Keratinocyte (primary cell): ENCODE data around the gene APPL2. TPM values are rescaled to one million over a fixed set of nuclear protein-coding genes. Genes with fewer than 3 reads are reported as not detected.
A peak's percentile ranks its signal among the peaks of the same experiment; 100 is the strongest.

ENCODE experiments used
- DNase-seq: peaks from one replicate; pipeline ENCODE4 v3.0.0-alpha.2; 2011; ENCODE audit warnings: low read depth, missing footprints, low spot score
- FAIRE-seq: peaks from 2 replicates; lab custom pipeline; 2011; peaks lifted over from hg19 to GRCh38; lab: Jason Lieb, UNC
- H2AFZ ChIP-seq: 2 replicates; pipeline ENCODE4 v1.6.0; 2012; ENCODE audit warnings: low read length, control low read depth, inconsistent platforms; ENCODE audit not compliant: control insufficient read depth
- H3K27ac ChIP-seq: 2 replicates; pipeline ENCODE4 v1.5.1; 2011; ENCODE audit warnings: low read length; ENCODE audit not compliant: control insufficient read depth, insufficient read depth
- H3K27me3 ChIP-seq: 3 replicates; pipeline ENCODE4 v1.6.0; 2011; ENCODE audit warnings: low read length; ENCODE audit not compliant: control insufficient read depth, insufficient read depth; ENCODE audit errors: extremely low read depth
- H3K36me3 ChIP-seq, 2 experiments: 2 replicates in 1 of 2; 3 replicates in 1 of 2; pipeline ENCODE4 v1.5.1; 2011; ENCODE audit warnings: low read length in 2 of 2, mild to moderate bottlenecking in 1 of 2; ENCODE audit not compliant: control insufficient read depth in 2 of 2, insufficient read depth in 2 of 2; ENCODE audit errors: extremely low read depth in 1 of 2
- H3K4me1 ChIP-seq: 3 replicates; pipeline ENCODE4 v1.5.1; 2011; ENCODE audit warnings: low read length; ENCODE audit not compliant: control insufficient read depth, insufficient read depth; ENCODE audit errors: extremely low read depth
- H3K4me2 ChIP-seq: 3 replicates; pipeline ENCODE4 v1.6.0; 2011; ENCODE audit warnings: low read depth, low read length; ENCODE audit not compliant: control insufficient read depth, insufficient read depth; ENCODE audit errors: extremely low read depth
- H3K4me3 ChIP-seq, 3 experiments: fragments of 200-600 bp in 1 of 3; sonication (generic) in 1 of 3; 2 replicates in 2 of 3; 3 replicates in 1 of 3; pipeline ENCODE4 v1.5.1; 2011 to 2016; ENCODE audit warnings: low read length in 3 of 3, mild to moderate bottlenecking in 3 of 3, control low read depth in 2 of 3, inconsistent platforms in 1 of 3, low read depth in 1 of 3, mixed read lengths in 1 of 3, mixed run types in 1 of 3, moderate library complexity in 1 of 3; ENCODE audit not compliant: control insufficient read depth in 2 of 3, insufficient read depth in 2 of 3; ENCODE audit errors: extremely low read depth in 1 of 3
- H3K79me2 ChIP-seq: 2 replicates; pipeline ENCODE4 v1.6.0; 2012; ENCODE audit warnings: low read length; ENCODE audit not compliant: control insufficient read depth, insufficient read depth
- H3K9ac ChIP-seq: 3 replicates; pipeline ENCODE4 v1.6.0; 2011; ENCODE audit warnings: low read length; ENCODE audit not compliant: control insufficient read depth, insufficient read depth; ENCODE audit errors: extremely low read depth
- H3K9me1 ChIP-seq: 3 replicates; pipeline ENCODE4 v1.6.0; 2011; ENCODE audit warnings: low read length; ENCODE audit not compliant: control insufficient read depth, insufficient read depth; ENCODE audit errors: extremely low read depth
- H3K9me3 ChIP-seq: 2 replicates; pipeline ENCODE4 v1.5.1; 2012; ENCODE audit warnings: low read depth, low read length; ENCODE audit not compliant: control insufficient read depth
- H4K20me1 ChIP-seq: 3 replicates; pipeline ENCODE4 v1.6.0; 2011; ENCODE audit warnings: low read length; ENCODE audit not compliant: control insufficient read depth, insufficient read depth; ENCODE audit errors: extremely low read depth
- EZH2 ChIP-seq: IDR thresholded peaks from one replicate; pipeline ENCODE4 v1.6.1; 2012; ENCODE audit warnings: inconsistent platforms, mild to moderate bottlenecking, low read length, moderate library complexity
- dilution Hi-C: fragments of 300-500 bp; cut with MboI; formaldehyde crosslinking; loops from one replicate; pipeline ENCODE4 v1.7.0; 2020; ENCODE audit warnings: low sequenced_read_pairs; ENCODE audit not compliant: extremely low pct_ligation_motif_present
- polyA plus RNA-seq, 5 experiments: library from polyadenylated mRNA; depleted of rRNA in 3 of 5; stranded (reverse) in 3 of 5; stranded (forward) in 1 of 5; unstranded in 1 of 5; fragments of >200 nt; gene quantifications; 1 replicate in 1 of 5; 2 replicates in 3 of 5; 3 replicates in 1 of 5; pipeline versions ENCODE4 v1.2.1 to v1.2.3, GENCODE V29; 2011 to 2012; ENCODE audit warnings: missing spikeins in 2 of 5, low read depth in 1 of 5, low replicate concordance in 1 of 5
- TF ChIP-seq, protein P1 (sequence below), 3 experiments: IDR thresholded peaks in 1 of 3; conservative IDR thresholded peaks in 1 of 3; optimal IDR thresholded peaks in 1 of 3; 2 replicates in 2 of 3; 3 replicates in 1 of 3; pipeline versions ENCODE3 to v1.5.1; 2011; ENCODE audit warnings: low read length in 3 of 3, mild to moderate bottlenecking in 3 of 3, moderate library complexity in 2 of 3, control low read depth in 1 of 3, inconsistent platforms in 1 of 3; ENCODE audit not compliant: insufficient read depth in 2 of 3; ENCODE audit errors: extremely low read depth in 1 of 3

The APPL2 gene
- polyA plus RNA-seq, 1 donor (not counting 4 experiments of a cell fraction or from before 2014, with no cell fraction given) = 26.1 TPM

GRCh38 chr12:105279460-105280056 lies 43.6 kb upstream of the APPL2 start:
- Histone ChIP-seq H3K9me1 (no peaks in the 10 kb centered on the region), H3K79me2 (no peaks in the 10 kb centered on the region), H3K36me3 (no peaks in the 10 kb centered on the region), H3K9me3 (no peaks in the 10 kb centered on the region), H3K27ac (no peak overlapping the region), H3K9ac (no peak overlapping the region), H3K4me3 (no peak overlapping the region), H3K4me1 (peaks cover 13% of the 10 kb centered on the region), H3K4me2 (no peak overlapping the region), H2AFZ (no peak overlapping the region), H3K27me3 (no peaks in the 10 kb centered on the region), H4K20me1 (no peaks in the 10 kb centered on the region)
- TF ChIP-seq EZH2 = no peak
- TF ChIP-seq, protein P1, sequence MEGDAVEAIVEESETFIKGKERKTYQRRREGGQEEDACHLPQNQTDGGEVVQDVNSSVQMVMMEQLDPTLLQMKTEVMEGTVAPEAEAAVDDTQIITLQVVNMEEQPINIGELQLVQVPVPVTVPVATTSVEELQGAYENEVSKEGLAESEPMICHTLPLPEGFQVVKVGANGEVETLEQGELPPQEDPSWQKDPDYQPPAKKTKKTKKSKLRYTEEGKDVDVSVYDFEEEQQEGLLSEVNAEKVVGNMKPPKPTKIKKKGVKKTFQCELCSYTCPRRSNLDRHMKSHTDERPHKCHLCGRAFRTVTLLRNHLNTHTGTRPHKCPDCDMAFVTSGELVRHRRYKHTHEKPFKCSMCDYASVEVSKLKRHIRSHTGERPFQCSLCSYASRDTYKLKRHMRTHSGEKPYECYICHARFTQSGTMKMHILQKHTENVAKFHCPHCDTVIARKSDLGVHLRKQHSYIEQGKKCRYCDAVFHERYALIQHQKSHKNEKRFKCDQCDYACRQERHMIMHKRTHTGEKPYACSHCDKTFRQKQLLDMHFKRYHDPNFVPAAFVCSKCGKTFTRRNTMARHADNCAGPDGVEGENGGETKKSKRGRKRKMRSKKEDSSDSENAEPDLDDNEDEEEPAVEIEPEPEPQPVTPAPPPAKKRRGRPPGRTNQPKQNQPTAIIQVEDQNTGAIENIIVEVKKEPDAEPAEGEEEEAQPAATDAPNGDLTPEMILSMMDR (optimal IDR thresholded peaks at IDR 0.05 in 1 of 3, IDR thresholded peaks at IDR 0.05 in 1 of 3, conservative IDR thresholded peaks at IDR 0.05 in 1 of 3; ENCODE audit: extremely low read depth in 1 of 3, insufficient read depth in 2 of 3, low read length in 3 of 3) = peak; percentile 62 to 76 (median 69)
- DNase-seq (no peak), FAIRE-seq (no peak)
- dilution Hi-C loops = no loop called here

- H4K20me1 ChIP-seq = no peaks in the 10 kb centered on the region
- no peak overlapping the region for H2AFZ ChIP-seq
- H3K27ac ChIP-seq = no peak overlapping the region
- H3K9ac ChIP-seq = no peak overlapping the region
- H3K4me2 ChIP-seq = no peak overlapping the region
- peaks cover 20% of the 10 kb centered on the region for H3K4me1 ChIP-seq
- H3K79me2 ChIP-seq = no peaks in the 10 kb centered on the region
- no peak for DNase-seq
- no peaks in the 10 kb centered on the region for H3K27me3 ChIP-seq
- no peak overlapping the region for H3K4me3 ChIP-seq
- H3K9me3 ChIP-seq = no peaks in the 10 kb centered on the region
- dilution Hi-C loops = no loop called here
- no peak for FAIRE-seq
- no peaks in the 10 kb centered on the region for H3K9me1 ChIP-seq
- no peak for TF ChIP-seq EZH2
- TF ChIP-seq, protein P1 (optimal IDR thresholded peaks at IDR 0.05 in 1 of 3, IDR thresholded peaks at IDR 0.05 in 1 of 3, conservative IDR thresholded peaks at IDR 0.05 in 1 of 3; ENCODE audit: extremely low read depth in 1 of 3, insufficient read depth in 2 of 3, low read length in 3 of 3) = peak in 2 of 3 experiments; percentile 17 to 21
- no peaks in the 10 kb centered on the region for H3K36me3 ChIP-seq
These were observed 42.2 kb upstream of the APPL2 start for GRCh38 chr12:105278043-105278697.
